Fibroblast of peridontal ligament (primary cell): Measurements from ENCODE around the gene UGGT1.
"Not testable (repeated sequence)": the region's sequence is repeated elsewhere in the genome, so short reads cannot be mapped to it uniquely, and the experiment has no call there.

Source experiments
- DNase-seq: peaks from one replicate; pipeline ENCODE4 v3.0.0-alpha.2; 2010; ENCODE audit errors: extremely low read depth

The UGGT1 gene

DNA sequence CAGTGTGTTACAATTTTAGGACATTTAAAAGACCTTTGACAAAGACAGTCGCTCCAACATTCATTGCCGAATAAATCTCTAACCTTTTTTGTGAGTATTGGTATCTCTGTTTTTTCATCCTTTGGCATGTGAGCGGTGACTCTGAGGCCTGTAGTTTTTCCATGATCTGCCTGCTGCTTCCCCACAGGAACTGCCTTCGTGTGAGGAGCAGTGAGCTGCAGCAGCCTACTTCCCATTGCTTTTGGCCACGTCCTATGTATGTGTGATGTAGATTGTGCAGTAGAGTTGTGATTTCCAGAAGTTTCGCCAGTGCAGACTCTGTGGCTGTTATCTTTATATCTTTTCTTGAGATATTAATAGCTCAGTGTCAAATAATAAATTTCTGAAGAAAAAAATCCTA lies 79.8 kb downstream of the UGGT1 start:
- no peak for DNase-seq

DNA sequence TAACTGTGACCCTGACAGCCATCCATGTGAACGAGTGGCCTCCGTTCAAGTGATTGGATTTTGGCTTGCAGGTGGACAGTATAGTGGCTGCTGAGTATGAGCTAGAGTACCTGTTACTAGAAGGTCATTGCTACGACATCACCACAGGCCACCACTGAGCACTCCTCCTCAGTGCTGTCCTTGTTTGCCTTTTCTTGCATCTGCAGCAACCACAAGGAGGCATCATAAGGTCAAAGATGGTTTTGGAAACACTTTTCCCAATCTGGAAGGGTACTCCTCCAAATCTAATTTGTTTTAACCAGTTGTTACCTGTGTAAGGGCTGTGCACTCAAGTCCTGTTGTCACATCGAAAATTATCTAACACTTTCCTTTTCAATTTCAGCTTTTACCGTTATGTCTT lies 81.2 kb downstream of the UGGT1 start:
- DNase-seq, result peak; percentile 28

DNA sequence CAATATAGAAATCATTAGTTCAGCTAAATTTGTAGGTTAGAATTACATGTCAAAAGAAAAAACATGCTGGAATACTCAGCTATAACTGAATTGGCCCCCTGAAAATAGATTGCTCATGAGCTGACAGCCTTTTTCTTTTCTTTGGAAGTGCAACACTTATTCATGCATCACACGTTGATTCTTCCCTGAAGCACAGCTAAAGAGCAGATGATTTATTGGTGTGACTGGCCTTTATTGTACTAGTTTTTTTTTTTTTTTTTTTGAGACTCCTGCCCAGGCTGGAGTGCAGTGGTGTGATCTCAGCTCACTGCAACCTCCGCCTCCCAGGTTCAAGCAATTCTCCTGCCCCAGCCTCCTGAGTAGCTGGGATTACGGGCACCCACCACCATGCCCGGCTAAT lies 83.1 kb downstream of the UGGT1 start:
- not testable (repeated sequence) for DNase-seq

DNA sequence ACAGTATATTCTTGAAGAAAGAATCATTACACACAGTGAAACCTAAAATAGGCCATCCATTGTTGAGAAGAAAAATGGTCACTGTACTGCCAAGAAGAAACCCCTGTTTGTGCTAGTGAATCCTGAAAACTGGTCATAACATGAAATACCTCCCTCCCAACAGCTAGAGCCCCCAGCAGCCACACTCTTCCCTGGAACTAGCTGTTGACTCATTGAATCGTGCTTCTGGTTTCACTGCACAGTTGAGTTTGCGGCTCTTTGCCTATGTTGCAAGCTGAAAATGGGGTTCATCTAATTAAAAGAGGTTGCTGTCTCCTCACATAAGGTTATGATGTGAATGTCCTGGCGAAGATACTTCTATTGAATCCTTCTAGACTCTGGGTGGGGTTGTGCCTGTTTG lies 86.3 kb downstream of the UGGT1 start:
- DNase-seq, result no peak

DNA sequence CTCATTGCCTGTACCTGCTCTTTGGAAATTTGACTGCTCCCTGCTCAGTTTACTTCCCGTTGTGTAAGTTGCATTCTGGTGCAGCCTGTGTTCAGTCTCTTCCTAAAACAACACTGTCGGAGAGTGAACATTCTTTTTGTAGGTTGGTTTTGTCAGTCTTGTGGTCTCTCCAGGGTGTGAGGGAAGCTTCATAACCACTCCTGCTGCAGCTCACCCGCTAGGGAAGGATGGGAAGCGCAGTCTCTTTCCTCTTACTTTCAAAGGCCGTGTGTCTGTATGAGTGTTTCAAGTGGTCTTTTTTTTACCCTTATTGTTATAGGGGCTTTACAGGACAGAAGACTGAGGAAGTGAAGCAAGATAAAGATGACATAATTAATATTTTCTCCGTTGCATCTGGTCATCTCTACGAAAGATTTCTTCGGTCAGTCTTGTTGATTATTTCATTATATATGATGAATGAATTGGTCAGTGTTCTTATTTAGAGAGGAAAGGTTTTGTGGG lies 87.2 kb downstream of the UGGT1 start:
- no peak for DNase-seq

DNA sequence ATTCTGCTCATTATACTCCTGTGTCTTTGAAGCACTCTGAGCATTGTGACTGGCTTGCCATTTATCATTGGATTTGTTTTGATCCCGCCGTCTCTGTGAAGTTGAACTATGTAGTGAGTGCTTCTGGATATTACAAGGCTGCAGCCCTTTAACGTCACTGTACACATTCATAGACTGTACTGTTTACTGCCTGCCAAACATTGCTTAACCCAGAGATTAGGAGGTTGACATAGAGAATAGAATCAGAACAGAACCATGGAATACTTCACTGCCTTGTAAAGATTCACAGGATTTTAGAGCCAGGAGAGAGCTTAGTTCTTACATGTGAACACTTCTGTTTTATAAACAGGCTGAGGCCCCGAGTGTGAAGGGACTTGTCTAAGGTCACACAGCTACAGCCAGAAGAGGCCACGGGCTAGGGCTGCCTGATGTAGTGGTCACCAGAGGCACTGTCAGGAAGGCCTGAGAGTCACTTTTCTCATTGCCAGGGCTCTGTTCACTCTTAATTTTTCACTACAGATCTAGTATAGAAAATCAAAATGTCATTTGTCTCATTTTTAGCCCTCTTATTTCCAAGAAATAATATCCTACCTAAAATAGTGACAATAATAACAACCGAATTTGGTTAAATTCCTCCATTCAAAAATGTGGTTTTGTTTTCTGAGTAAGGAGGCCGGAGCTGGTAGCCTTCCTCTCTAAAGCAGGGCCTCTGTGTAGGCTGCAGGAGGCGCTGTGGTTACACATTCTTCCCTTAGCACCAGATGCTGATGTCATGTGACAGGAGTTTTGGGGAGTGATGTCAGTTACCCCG lies 87.9 kb downstream of the UGGT1 start:
- DNase-seq, result peak; percentile 89

DNA sequence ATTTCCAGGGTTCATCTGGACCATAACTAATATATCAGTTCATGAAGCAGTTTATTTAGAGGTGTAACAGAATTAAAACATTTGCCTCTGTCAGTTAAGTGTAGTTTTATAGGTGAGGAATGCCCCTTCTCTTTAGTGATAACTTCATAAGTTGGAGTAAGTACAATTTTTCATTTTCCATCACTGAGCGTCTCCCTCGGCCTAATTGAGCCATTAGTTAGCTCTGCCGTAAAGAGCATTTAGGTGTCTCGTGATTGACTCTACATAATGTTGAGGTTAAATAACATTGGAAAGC lies 88.4 kb downstream of the UGGT1 start:
- DNase-seq, result no peak

DNA sequence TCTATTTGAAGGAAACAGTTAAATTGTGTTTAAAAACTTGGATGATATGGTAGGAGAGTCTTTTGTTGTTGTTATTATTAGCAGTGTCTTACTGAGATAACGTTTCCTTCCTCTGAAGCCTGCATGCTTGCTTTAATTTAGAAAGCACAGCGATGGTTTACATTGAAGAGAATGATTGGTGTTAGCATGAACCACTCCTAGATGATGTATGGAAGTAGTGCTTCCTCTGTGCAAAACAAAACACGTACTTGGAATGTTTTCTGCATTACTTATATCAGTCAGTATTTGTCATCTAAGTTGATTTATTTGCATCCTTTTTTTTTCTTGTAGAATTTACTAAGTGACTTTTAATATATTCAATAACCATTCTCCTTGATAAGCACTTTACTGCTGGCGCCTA lies 89.0 kb downstream of the UGGT1 start:
- no peak for DNase-seq

DNA sequence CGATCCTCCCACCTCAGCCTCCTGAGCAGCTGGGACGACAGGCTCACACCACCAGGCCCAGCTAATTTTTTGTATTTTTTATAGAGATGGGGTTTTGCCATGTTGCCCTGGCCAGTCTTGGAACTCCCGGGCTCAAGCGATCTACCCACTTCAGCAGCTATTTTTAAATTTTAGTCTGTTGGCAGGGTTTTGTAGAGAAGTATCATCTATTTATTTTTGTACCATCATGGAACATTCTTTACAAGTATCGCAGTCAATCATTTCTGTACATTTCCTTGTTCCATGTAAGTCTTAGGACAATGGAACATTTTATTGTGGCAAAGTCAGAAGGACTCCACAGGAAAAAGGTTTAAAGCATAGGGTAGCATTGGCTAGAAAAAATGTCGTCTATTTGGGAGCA lies 94.6 kb downstream of the UGGT1 start:
- no peak for DNase-seq

DNA sequence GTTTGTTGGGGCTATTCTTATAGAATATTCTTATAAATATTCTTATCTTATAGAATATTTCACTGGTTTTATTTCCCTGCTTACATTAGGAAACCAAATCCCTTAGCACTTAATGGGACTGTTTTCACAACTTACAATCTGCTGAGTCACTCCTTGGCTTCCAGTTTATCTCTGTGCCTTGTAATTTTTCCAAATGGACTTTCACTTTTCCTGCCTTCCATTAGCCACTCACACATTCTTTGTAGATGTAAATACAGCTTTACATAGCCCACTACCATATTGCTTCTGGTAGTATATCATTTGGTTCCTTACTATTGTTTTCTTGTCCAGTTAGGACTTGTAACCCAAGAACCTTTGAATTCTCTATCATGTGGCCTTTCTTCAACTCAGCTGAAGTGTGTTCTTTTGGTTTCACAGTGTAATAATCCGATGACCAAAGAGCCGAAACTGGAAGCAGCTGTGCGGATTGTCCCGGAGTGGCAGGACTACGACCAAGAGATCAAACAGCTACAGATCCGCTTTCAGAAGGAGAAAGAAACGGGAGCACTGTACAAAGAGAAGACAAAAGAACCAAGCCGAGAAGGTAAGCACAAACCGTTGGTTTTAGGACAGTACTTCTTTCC lies 96.1 kb downstream of the UGGT1 start:
- DNase-seq, result peak; percentile 84

DNA sequence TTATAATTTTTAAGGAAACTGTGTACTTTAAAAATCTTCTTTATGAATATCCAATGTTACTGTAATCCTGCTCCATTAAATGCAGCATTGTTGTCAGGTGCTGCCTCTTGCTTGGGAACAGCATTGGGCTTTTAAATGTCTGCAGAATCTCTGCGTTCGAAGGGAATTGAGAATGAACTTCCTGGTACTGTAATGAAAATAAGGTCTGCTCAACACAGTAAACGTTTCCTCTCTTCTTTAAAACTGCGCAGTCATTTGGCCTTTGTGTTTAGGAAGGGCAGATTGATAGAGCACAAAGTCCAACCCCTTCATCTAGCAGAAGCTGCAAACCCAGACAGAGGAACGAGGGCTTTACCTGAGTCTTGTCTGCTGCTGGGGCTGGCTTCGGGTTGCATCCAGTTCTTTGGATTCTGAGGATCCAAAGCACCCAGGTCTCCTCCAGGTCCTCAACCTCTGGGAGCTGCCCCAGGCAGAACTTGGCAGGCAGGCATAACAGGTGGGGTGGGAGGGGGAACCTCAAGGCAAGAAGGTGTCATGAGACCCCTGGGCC lies 104.5 kb downstream of the UGGT1 start:
- DNase-seq, result no peak

DNA sequence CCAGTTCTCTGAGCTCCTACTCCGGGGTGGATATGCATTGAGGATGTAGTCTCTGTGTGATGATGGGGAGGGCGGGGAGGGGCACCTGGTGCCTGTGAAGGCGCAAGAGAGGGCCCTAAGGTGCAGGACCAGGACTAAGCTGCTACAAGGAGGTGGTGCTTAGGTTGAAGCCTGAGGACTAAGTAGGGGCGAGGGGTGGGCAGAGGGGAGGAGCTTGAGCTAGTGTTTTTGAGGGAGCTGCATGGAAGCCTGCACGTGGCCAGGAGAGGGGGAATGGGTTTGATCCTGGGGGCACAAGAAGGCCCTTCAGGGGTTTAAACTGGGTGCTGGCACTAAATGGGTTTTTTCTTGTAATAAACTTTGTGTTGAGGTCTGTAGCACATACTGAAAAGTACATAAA lies 105.0 kb downstream of the UGGT1 start:
- DNase-seq, result no peak

DNA sequence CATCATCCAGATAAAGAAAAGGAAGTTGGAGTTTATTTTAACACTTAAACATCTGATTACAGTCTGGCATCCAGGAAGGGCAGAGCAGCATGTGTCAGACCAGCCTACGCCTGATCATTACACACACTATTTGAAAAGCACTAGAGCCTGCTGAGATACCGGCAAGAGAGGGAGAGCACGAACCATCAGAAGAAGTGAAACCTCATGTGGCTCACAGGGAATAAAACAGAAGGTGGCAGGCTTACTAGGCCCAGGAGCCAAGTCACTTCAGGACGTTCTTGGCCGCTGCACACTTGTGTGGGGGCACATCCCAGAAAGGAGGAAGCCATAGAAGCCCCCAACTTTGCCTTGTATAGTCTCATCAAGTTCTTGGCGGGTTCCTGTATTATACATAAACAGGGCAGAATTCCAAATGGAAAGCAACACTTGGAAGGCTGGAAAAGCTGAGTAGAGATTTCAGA lies 105.5 kb downstream of the UGGT1 start:
- peak; percentile 48 for DNase-seq

DNA sequence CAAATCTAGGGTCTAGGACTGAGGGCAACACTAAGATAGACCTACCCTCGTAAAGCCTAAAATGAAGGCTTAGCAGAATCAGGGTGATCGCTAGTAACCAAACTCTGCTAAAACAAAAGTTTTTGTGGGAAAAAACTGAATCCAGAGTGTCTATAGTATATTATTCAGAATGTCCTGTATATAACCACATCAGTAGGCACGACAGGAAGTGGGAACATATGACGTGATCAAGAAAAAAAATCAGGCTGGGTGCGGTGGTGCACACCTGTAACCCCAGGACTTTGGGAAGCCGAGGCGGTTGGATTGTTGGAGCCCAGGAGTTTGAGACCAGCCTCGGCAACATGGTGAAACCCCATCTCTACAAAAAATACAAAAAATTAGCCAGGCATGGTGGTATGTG lies 106.1 kb downstream of the UGGT1 start:
- no peak for DNase-seq

DNA sequence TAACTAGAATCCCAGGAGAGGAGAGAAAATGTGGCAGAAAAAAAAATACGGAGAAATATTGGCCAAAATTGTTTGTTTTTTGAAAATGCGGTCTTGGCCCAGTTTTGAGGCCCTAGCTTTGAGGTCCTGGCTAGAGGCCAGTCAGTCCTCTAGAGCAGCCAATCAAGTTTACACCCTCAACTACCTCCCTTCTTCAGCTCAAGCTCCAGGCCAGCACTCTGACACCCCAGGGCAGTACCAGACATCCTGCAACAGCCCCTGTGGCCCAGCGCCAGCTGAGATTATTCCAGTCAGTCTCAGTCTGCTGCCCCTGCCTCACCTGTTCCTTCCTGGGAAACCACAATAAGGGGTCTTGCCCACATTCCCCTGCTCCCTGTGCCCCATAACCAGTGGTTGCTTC lies 107.7 kb downstream of the UGGT1 start:
- DNase-seq, result no peak

DNA sequence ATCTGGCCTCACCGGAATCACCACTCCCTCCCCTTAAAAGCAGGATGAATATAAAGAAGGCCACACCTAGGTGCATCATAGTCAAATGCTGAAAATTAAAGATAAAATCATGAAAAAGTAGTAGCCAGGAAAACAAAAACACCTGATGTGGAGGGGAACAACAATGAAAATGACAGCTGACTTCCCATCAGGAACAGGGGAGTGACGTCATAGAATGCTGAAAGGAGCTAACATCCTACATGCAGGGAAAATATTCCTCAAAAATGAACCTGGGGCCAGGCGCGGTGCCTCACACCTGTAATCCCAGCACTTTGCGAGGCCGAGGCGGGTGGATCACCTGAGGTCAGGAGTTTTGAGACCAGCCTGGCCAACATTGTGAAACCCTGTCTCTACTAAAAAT lies 108.1 kb downstream of the UGGT1 start:
- no peak for DNase-seq

DNA sequence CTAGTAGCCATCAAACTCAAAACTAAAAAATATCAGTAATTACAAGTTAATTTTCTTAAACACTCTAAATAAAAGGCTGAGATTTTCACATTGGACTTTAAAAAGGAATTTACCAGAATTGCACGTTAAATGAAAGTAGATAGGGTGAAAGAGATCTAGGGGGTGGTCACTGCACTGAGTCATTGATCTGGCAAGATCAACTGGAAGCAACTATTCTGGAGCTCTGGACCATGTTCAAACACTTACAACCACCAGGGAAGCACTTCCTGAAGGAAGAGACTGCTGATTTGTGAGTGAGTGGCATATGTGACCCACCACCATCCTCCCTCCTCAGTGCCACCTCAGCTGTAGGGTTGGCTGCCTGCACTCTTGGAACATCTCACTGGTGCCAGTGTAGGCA lies 111.8 kb downstream of the UGGT1 start:
- DNase-seq, result peak; percentile 9

DNA sequence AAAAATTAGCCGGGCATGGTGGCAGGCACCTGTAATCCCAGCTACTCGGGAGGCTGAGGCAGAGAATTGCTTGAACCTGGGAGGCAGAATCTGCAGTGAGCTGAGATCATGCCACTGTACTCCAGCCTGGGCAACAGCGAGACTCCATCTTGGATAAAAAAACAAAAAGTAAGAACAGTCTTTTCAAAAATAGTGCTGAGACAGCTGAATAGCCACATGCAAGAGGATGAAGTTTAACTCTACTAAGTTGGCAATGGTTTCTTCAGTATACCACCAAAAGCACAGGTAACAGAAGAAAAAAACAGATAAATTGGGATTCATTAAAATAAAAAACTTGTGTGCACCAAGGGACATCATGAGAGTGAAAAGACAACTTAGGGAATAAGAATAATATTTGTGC lies 115.2 kb downstream of the UGGT1 start:
- no peak for DNase-seq

DNA sequence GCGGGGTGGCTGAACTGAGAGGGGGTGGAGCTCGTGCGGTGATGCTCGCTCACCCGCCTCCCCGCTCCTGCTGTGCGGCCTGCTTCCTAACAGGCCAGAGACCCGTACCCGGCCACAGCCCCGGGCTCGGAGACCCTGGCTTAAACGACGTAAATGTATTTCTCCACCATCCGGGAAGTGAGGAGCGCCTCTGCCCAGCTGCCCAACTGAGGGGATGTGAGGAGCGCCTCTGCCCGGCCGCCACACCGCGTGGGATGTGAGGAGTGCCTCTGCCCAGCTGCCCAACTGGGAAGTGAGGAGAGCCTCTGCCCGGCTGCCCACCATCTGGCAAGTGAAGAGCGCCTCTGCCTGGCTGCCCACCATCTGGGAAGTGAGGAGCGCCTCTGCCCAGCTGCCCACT lies 117.0 kb downstream of the UGGT1 start:
- no peak for DNase-seq

DNA sequence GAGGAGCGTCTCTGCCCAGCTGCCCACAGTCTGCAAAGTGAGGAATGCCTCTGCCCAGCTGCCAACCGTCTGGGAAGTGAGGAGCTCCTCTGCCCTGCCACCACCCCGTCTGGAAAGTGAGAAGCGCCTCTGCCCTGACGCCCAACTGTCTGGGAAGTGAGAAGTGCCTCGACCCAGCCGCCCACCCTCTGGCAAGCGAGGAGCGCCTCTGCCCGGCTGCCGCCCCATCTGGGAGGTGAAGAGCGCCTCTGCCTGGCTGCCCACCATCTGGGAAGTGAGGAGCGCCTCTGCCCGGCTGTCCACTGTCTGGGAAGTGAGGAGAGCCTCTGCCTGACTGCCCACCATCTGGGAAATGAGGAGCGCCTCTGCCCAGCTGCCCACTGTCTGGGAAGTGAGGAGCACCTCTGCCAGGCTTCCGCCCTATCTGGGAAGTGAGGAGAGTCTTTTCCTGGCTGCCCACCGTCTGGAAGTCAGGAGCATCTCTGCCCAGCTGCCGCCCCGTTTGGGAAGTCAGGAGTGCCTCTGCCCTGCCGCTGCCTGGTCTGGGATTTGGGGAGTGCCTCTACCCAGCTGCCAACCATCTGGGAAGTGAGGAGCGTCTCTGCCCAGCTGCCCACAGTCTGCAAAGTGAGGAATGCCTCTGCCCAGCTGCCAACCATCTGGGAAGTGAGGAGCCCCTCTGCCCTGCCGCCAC lies 117.8 kb downstream of the UGGT1 start:
- DNase-seq, result not testable (repeated sequence)

DNA sequence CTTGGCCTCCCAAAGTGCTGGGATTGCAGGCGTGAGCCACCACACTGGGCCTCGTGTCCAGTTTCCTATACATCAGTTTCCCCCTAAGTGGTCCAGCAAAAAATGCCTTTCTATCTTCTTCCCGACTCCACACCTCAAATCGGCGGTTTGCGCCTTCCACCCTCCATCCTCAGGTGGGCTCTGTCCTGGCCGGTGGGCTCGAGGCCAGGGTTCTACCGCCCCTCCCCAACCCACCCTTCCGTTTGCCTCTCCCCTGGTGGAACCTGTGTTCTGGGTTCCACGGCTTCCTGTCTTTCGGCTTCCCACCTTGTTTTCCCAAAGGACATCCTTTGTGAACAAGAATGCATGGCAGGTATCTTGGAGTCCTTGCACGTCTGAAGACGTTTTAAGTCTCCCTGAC lies 123.3 kb downstream of the UGGT1 start:
- DNase-seq, result no peak

DNA sequence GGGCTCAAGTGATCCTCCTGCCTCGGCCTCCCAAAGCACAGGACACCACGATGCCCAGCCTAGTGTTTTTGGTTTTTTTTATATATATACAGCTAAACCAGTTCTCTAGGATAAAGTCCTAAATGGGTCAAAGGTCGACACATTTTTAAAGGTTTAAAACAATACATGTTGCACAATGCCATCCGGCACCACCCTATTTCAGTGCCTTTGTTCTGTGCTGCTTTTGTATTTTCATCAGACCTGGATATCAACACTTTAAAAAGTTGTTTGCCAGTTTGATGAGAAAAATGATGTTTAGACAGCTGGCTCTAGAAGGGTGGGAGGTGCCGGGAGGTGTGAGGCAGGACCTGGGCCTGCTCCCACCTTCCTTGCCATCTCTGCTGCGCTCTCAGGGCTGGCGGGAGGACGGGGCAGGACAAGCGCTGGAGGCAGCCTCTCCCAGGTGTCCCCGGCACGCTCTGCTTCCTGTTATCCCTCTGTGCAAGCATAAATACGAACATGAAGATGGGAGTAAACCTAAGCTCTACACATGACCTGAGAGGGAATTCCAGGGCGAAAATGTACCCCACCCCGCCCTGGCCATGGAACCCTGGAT lies 124.0 kb downstream of the UGGT1 start:
- DNase-seq, result no peak
